Heart left ventricle (tissue), 16 donors: ENCODE measurements around the gene NDFIP1. TPM values are rescaled to one million over a fixed set of nuclear protein-coding genes. Genes with fewer than 3 reads are reported as not detected.
A peak's percentile ranks its signal among the peaks of the same experiment; 100 is the strongest.

Experiments used
- ATAC-seq, 4 donors: fragments of 200-7000 bp; cut with Tn5 transposase; one replicate each; pipeline ENCODE4 v1.9.1; 2020 to 2022; ENCODE audit warnings: moderate library complexity in 4 of 4, mild to moderate bottlenecking in 3 of 4, moderate number of reproducible peaks in 1 of 4
- DNase-seq, 5 donors: peaks; one replicate each; pipeline ENCODE4 v3.0.0-alpha.2; 2020
- H3K27ac ChIP-seq, 12 donors: fragments of 200-600 bp; sonication (generic) in 4 of 12; one replicate each; pipeline versions ENCODE4 v1.5.0 to v1.8.0; 2016 to 2022; ENCODE audit warnings: mild to moderate bottlenecking in 2 of 12
- H3K27me3 ChIP-seq, 9 donors: fragments of 200-600 bp; sonication (generic) in 2 of 9; one replicate each; pipeline versions ENCODE4 v1.5.1 to v1.8.0; 2016 to 2022; ENCODE audit warnings: mild to moderate bottlenecking in 3 of 9
- H3K36me3 ChIP-seq, 9 donors: fragments of 200-600 bp; sonication (generic) in 2 of 9; one replicate each; pipeline versions ENCODE4 v1.5.0 to v1.8.0; 2018 to 2022; ENCODE audit warnings: mild to moderate bottlenecking in 2 of 9
- H3K4me1 ChIP-seq, 12 donors: fragments of 200-600 bp; sonication (generic) in 4 of 12; one replicate each; pipeline versions ENCODE4 v1.5.0 to v1.8.0; 2016 to 2022; ENCODE audit warnings: mild to moderate bottlenecking in 3 of 12
- H3K4me3 ChIP-seq, 12 donors: fragments of 200-600 bp; sonication (generic) in 4 of 12; one replicate each; pipeline versions ENCODE4 v1.5.0 to v1.8.0; 2017 to 2022; ENCODE audit warnings: mild to moderate bottlenecking in 9 of 12, moderate library complexity in 4 of 12
- H3K9me3 ChIP-seq, 12 donors: fragments of 200-600 bp; sonication (generic) in 4 of 12; one replicate each; pipeline versions ENCODE4 v1.5.0 to v1.8.0; 2016 to 2022; ENCODE audit warnings: mild to moderate bottlenecking in 1 of 12
- CTCF ChIP-seq, 12 donors: fragments of 200-600 bp; sonication (generic) in 4 of 12; IDR thresholded peaks; one replicate each; pipeline versions ENCODE4 v1.5.0 to v1.8.0; 2018 to 2022; ENCODE audit warnings: antibody characterized with exemption in 12 of 12, mild to moderate bottlenecking in 5 of 12
- POLR2A ChIP-seq, 2 donors: fragments of 450-650 bp; IDR thresholded peaks; one replicate each; pipeline ENCODE4 v1.6.1; 2017; ENCODE audit warnings: antibody characterized with exemption in 2 of 2, mild to moderate bottlenecking in 2 of 2, moderate library complexity in 2 of 2
- WGBS, 4 donors: extraction: QIAGEN DNeasy Blood & Tissue Kit in 2 of 4; methylation state at CpG; one replicate each; pipeline versions ENCODE4 v1.1.5 to v1.1.7; 2013 to 2018; 5-methylcytosine and 5-hydroxymethylcytosine counted together
- intact Hi-C, 10 donors: fragments of 100-400 bp; cut with DNase I; formaldehyde crosslinking; loops; one replicate each; pipeline versions ENCODE4 v1.11.1 to v1.14.2; 2022
- polyA plus RNA-seq, 2 donors: library from polyadenylated mRNA; stranded (reverse); fragments of 200-250 nt; gene quantifications; one replicate each; pipeline ENCODE4 v1.2.3, GENCODE V29; 2013
- total RNA-seq, 9 donors: library from RNA; depleted of rRNA in 2 of 9; stranded (reverse); fragments of >200 nt in 2 of 9; fragmentation: NEBNext Ultra II Directional in 3 of 9; extraction: Animal tissue kit (Norgen Biotek cat#: 25700) in 3 of 9; gene quantifications; one replicate each; pipeline versions ENCODE4 v1.1.0 to v1.2.4, GENCODE V29; 2016 to 2023
- donor health status: ischemic (EF 13 %, LVEDD 7.1; RV severe dilation, severe dysfunction).
- donor health status: healthy with polysubstance abuse.
- donor health status: DM: no; HTN: yes; CAD: no.
- donor health status: DM: no; HTN: no; CAD: no.
- donor health status: ischemic (EF 25% LVEDD 6.9; RV normal size, moderate dysfunction).
- donor health status: ischemic (EF 25% LVEDD 5.7; RV mildly dilated, moderate dysfunction).
- donor health status: healthy.
- donor health status: DM: yes; HTN: yes; CAD: no.
- donor health status: ischemic (EF 35%, LVEDD 5.7; RV mildly dilated, moderate dysfunction).
- donor health status: nonischemic (EF 11% LVEDD 7.7; RV severe dilation, severe dysfunction).
- donor health status: DM: yes; HTN: yes; CAD: no.
- donor health status: PGD.
- donor health status: ischemic (EF 29% LVEDD 5.4; RV normal size, mild dysfunction).
- donor health status: nonischemic (EF 23%, LVEDD 6.1; RV moderate dilation, normal function).

Gene NDFIP1
- total and polyA plus RNA-seq, 11 donors = 26.6 to 69.3 (median 61.0) TPM

- Histone ChIP-seq H3K4me1 (no peaks in the 10 kb centered on the region), H3K27me3 (no peaks in the 10 kb centered on the region), H3K36me3 (no peaks in the 10 kb centered on the region), H3K4me3 (no peak overlapping the region), H3K9me3 (no peaks in the 10 kb centered on the region), H3K27ac (no peak overlapping the region)
- 94 to 98% (median 96%) methylated on average over 8 of the region's 8 CpGs for WGBS, 4 donors
- intact Hi-C loops = loop anchor here in 1 of 10 donors (5.0 kb wide), 1 partner anchor 567 kb away; no protein-coding TSS in a partner anchor
- no peak for TF ChIP-seq POLR2A (IDR thresholded peaks at IDR 0.05)
- no peak for TF ChIP-seq CTCF (IDR thresholded peaks at IDR 0.05)
- no peak for ATAC-seq
- DNase-seq = no peak
Observed at GRCh38 chr5:142199388-142199787, 90.8 kb downstream of the NDFIP1 start.

GRCh38 chr5:142200387-142200786 is 91.8 kb downstream of the NDFIP1 start:
- H3K4me1 ChIP-seq = no peaks in the 10 kb centered on the region
- WGBS, 4 donors = 55 to 61% (median 58%) methylated on average over 6 of the region's 6 CpGs
- no peaks in the 10 kb centered on the region for H3K27me3 ChIP-seq
- ATAC-seq (no peak), DNase-seq (no peak)
- H3K27ac ChIP-seq = no peak overlapping the region
- intact Hi-C loops = no loop called here
- TF ChIP-seq CTCF (IDR thresholded peaks at IDR 0.05) = no peak
- TF ChIP-seq POLR2A (IDR thresholded peaks at IDR 0.05) = no peak
- no peaks in the 10 kb centered on the region for H3K36me3 ChIP-seq
- no peaks in the 10 kb centered on the region for H3K9me3 ChIP-seq
- H3K4me3 ChIP-seq = no peak overlapping the region

GRCh38 chr5:142201471-142201887 is 92.9 kb downstream of the NDFIP1 start:
- ATAC-seq (peak in 1 of 4 donors; percentile 13), DNase-seq (no peak)
- intact Hi-C loops = no loop called here
- no peaks in the 10 kb centered on the region for H3K9me3 ChIP-seq
- no peak overlapping the region for H3K27ac ChIP-seq
- no peaks in the 10 kb centered on the region for H3K27me3 ChIP-seq
- TF ChIP-seq POLR2A (IDR thresholded peaks at IDR 0.05) (no peak), CTCF (IDR thresholded peaks at IDR 0.05) (no peak)
- no peaks in the 10 kb centered on the region for H3K4me1 ChIP-seq
- 88 to 91% (median 88%) methylated on average over 3 of the region's 3 CpGs for WGBS, 4 donors
- no peak overlapping the region for H3K4me3 ChIP-seq
- no peaks in the 10 kb centered on the region for H3K36me3 ChIP-seq

- Histone ChIP-seq H3K36me3 (no peaks in the 10 kb centered on the region), H3K9me3 (no peaks in the 10 kb centered on the region), H3K4me1 (no peaks in the 10 kb centered on the region), H3K27ac (no peak overlapping the region), H3K27me3 (no peaks in the 10 kb centered on the region), H3K4me3 (no peak overlapping the region)
- TF ChIP-seq POLR2A (IDR thresholded peaks at IDR 0.05) = no peak
- DNase-seq (no peak), ATAC-seq (no peak)
- intact Hi-C loops = no loop called here
- 85 to 100% (median 88%) methylated on average over 1 of the region's 1 CpG for WGBS, 4 donors
Observed at GRCh38 chr5:142202282-142202681, 93.7 kb downstream of the NDFIP1 start.

Other genes starting within 250 kb of the NDFIP1 start
- gene PCDH1, start 230.4 kb upstream of the NDFIP1 start, total RNA-seq = 100 to 1,000 TPM in 1 of 9 donors, 10 to 100 TPM in 8; 10.2 to 106 (median 19.2) TPM
- 10 to 100 TPM; 13.5 to 25.8 TPM for gene PCDH1, start 230.4 kb upstream of the NDFIP1 start, polyA plus RNA-seq
- gene DELE1, start 184.9 kb upstream of the NDFIP1 start, total RNA-seq = 100 to 1,000 TPM in 4 of 9 donors, 10 to 100 TPM in 5; 63.1 to 174 (median 96.0) TPM
- gene DELE1, start 184.9 kb upstream of the NDFIP1 start, polyA plus RNA-seq = 10 to 100 TPM; 56.8 to 59.1 TPM
- 10 to 100 TPM in 6 of 9 donors, 1 to 10 TPM in 3; 5.0 to 23.9 (median 11.2) TPM for gene PCDH12, start 150.6 kb upstream of the NDFIP1 start, total RNA-seq
- gene PCDH12, start 150.6 kb upstream of the NDFIP1 start, polyA plus RNA-seq = 1 to 10 TPM; 2.9 to 5.7 TPM
- gene RNF14, start 139.7 kb upstream of the NDFIP1 start, total RNA-seq = 100 to 1,000 TPM in 5 of 9 donors, 10 to 100 TPM in 4; 88.5 to 131 (median 103) TPM
- 100 to 1,000 TPM in 1 of 2 donors, 10 to 100 TPM in 1; 21.3 to 105 TPM for gene RNF14, start 139.7 kb upstream of the NDFIP1 start, polyA plus RNA-seq
- 10 to 100 TPM; 14.1 to 43.0 (median 26.1) TPM for gene GNPDA1, start 95.8 kb upstream of the NDFIP1 start, total RNA-seq
- 10 to 100 TPM; 13.6 to 16.1 TPM for gene GNPDA1, start 95.8 kb upstream of the NDFIP1 start, polyA plus RNA-seq
- 10 to 100 TPM in 5 of 9 donors, 1 to 10 TPM in 4; 4.5 to 21.3 (median 13.8) TPM for gene SPRY4, start 216.2 kb downstream of the NDFIP1 start, total RNA-seq
- 1 to 10 TPM; 4.5 to 7.2 TPM for gene SPRY4, start 216.2 kb downstream of the NDFIP1 start, polyA plus RNA-seq